ENCODE data around the gene KRTAP20-4.

DNA sequence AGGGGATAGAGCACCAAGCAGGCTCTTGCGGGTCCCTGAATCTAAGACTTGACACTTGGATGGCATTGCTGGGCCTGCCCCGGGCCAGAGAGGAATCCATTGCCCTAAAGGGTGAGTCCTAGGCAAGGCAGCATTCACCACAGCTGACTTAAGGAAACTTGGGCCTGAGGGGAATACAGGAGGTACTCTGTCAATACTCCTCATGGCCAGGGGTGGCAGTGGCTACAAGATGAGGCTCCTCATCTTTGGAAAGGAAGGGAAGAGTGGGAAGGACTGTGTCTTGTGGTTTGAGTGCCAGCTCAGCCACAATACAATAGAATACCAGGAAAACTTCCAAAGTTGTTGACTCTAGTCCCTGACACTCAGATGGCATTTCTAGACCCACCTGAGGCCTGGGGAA, 14.5 kb upstream of the KRTAP20-4 start:
- no peak for TF ChIP-seq HNF4A (conservative IDR thresholded peaks at IDR 0.05)
- TF ChIP-seq, protein P1, sequence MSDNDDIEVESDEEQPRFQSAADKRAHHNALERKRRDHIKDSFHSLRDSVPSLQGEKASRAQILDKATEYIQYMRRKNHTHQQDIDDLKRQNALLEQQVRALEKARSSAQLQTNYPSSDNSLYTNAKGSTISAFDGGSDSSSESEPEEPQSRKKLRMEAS (IDR thresholded peaks at IDR 0.05): no peak
- TF ChIP-seq, protein P2, sequence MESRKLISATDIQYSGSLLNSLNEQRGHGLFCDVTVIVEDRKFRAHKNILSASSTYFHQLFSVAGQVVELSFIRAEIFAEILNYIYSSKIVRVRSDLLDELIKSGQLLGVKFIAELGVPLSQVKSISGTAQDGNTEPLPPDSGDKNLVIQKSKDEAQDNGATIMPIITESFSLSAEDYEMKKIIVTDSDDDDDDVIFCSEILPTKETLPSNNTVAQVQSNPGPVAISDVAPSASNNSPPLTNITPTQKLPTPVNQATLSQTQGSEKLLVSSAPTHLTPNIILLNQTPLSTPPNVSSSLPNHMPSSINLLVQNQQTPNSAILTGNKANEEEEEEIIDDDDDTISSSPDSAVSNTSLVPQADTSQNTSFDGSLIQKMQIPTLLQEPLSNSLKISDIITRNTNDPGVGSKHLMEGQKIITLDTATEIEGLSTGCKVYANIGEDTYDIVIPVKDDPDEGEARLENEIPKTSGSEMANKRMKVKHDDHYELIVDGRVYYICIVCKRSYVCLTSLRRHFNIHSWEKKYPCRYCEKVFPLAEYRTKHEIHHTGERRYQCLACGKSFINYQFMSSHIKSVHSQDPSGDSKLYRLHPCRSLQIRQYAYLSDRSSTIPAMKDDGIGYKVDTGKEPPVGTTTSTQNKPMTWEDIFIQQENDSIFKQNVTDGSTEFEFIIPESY (IDR thresholded peaks at IDR 0.05): no peak
